ENCODE measurements around the gene CPA4. TPM values are rescaled to one million over a fixed set of nuclear protein-coding genes. Genes with fewer than 3 reads are reported as not detected.

CPA4 gene
- total RNA-seq, 6 experiments from 2014 or later: not detected

DNA sequence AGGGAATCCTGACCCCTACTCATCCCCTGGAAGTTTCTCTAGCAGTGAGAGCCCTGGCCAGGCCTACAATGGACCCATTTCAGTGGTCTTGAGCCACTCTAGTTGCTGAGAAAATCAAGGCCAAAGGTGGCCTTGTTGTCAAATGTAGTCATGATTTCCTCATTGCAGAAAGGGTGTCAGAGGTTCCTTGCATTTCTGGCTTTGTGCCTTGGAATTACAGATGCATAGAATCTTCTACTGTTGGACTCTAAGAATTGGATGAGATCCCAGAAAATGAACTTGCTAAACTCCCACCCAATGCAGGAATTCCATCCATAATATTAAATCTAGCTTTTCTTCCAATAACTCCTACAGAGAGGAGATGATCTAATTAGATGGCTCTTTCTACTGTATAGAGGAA is 14.1 kb upstream of the CPA4 start:
- no peak for ATAC-seq

DNA sequence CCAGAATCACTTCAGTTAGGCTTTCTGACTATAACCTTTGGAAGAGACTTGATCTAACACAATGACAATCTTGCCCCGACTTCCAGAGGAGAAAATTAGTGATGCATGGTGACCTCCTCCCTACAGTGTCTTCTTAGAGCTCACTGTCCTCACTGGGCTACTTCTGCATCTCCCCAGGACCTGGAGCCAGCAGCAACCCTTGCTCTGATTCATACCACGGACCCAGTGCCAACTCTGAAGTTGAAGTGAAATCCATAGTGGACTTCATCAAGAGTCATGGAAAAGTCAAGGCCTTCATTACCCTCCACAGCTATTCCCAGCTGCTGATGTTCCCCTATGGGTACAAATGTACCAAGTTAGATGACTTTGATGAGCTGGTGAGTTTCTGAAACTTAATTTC is 13.7 kb upstream of the CPA4 start:
- no peak for TF ChIP-seq POLR2A (IDR thresholded peaks at IDR 0.05)
- TF ChIP-seq, protein P1, sequence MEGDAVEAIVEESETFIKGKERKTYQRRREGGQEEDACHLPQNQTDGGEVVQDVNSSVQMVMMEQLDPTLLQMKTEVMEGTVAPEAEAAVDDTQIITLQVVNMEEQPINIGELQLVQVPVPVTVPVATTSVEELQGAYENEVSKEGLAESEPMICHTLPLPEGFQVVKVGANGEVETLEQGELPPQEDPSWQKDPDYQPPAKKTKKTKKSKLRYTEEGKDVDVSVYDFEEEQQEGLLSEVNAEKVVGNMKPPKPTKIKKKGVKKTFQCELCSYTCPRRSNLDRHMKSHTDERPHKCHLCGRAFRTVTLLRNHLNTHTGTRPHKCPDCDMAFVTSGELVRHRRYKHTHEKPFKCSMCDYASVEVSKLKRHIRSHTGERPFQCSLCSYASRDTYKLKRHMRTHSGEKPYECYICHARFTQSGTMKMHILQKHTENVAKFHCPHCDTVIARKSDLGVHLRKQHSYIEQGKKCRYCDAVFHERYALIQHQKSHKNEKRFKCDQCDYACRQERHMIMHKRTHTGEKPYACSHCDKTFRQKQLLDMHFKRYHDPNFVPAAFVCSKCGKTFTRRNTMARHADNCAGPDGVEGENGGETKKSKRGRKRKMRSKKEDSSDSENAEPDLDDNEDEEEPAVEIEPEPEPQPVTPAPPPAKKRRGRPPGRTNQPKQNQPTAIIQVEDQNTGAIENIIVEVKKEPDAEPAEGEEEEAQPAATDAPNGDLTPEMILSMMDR (IDR thresholded peaks at IDR 0.05): no peak
- no peaks in the 10 kb centered on the region for H3K9me3 ChIP-seq
- WGBS (ENCODE audit: insufficient coverage, low coverage, low lambda C conversion rate, missing lambda C conversion rate): 73% methylated on average over 2 of the region's 2 CpGs
- intact Hi-C loops (cut with DNase I): no loop called here
- no peak overlapping the region for H3K4me3 ChIP-seq
- H3K36me3 ChIP-seq: no peaks in the 10 kb centered on the region
- no peak overlapping the region for H3K27ac ChIP-seq
- H3K4me1 ChIP-seq: no peaks in the 10 kb centered on the region
- ATAC-seq (no peak), DNase-seq (no peak)
- H3K27me3 ChIP-seq: peaks cover 0 to 4% of the 10 kb centered on the region in 2 donors

More for the DNA sequence above, 14.1 kb upstream of the CPA4 start:
- H3K36me3 ChIP-seq: no peaks in the 10 kb centered on the region
- peaks cover 0 to 7% of the 10 kb centered on the region in 2 donors for H3K27me3 ChIP-seq
- DNase-seq: no peak
- H3K4me1 ChIP-seq: no peaks in the 10 kb centered on the region
- no peaks in the 10 kb centered on the region for H3K9me3 ChIP-seq
- no peak for TF ChIP-seq POLR2A (IDR thresholded peaks at IDR 0.05)
- TF ChIP-seq, protein P1 (IDR thresholded peaks at IDR 0.05): no peak
- no peak overlapping the region for H3K4me3 ChIP-seq
- intact Hi-C loops (cut with DNase I): no loop called here
- no peak overlapping the region for H3K27ac ChIP-seq

DNA sequence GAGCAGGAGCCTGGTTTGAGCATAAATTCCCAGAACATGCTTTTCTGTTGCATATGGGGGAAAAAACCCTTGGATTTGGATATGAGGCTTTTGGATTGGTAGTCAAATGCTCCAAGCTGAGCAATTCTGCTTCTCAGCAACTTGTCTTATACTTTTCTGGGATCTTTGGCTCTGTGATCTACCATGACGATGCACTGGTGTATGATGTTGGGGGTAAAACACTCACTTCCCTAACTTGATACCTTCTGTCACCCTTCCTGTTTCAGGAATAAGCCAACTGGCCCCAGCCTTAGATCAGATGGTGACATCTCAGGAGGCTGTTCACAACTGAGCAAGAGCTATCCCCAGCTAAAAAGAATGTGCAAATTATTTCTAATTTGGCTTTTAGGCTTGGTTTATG is 13.1 kb upstream of the CPA4 start:
- no peak overlapping the region for H3K4me3 ChIP-seq
- ATAC-seq (no peak), DNase-seq (no peak)
- TF ChIP-seq, protein P1 (IDR thresholded peaks at IDR 0.05): no peak
- no peak for TF ChIP-seq POLR2A (IDR thresholded peaks at IDR 0.05)
- no peaks in the 10 kb centered on the region for H3K27me3 ChIP-seq
- no peaks in the 10 kb centered on the region for H3K36me3 ChIP-seq
- no peak overlapping the region for H3K27ac ChIP-seq
- no peaks in the 10 kb centered on the region for H3K4me1 ChIP-seq
- 60% methylated on average over 1 of the region's 1 CpG for WGBS (ENCODE audit: insufficient coverage, low coverage, low lambda C conversion rate, missing lambda C conversion rate)
- intact Hi-C loops (cut with DNase I): no loop called here
- no peaks in the 10 kb centered on the region for H3K9me3 ChIP-seq

DNA sequence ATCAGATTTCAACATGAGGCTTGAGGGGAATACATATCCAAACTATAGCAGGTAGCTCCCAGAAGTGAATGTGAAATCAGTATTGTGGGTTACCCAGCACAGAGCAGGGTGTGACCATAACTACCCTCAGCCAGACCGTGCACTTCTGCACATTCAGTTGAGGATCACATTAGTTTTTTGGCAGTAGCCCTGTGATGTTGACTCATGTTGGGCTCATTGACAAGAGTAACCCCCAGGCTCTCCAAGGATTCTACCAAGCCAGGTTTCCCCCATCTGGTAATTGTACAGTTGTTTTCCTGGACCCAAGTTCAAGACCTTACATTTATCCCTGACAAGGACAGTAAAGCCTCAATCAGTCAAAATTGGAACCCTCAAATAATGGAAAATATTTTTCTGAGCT is 11.7 kb upstream of the CPA4 start:
- DNase-seq (no peak), ATAC-seq (no peak)
- no peaks in the 10 kb centered on the region for H3K36me3 ChIP-seq
- no peaks in the 10 kb centered on the region for H3K27me3 ChIP-seq
- H3K4me3 ChIP-seq: no peak overlapping the region
- intact Hi-C loops (cut with DNase I): no loop called here
- H3K9me3 ChIP-seq: no peaks in the 10 kb centered on the region
- no peak for TF ChIP-seq POLR2A (IDR thresholded peaks at IDR 0.05)
- TF ChIP-seq, protein P1 (IDR thresholded peaks at IDR 0.05): no peak
- WGBS (ENCODE audit: insufficient coverage, low coverage, low lambda C conversion rate, missing lambda C conversion rate): no CpG with 5 or more reads among the region's 1 CpG
- H3K4me1 ChIP-seq: no peaks in the 10 kb centered on the region
- H3K27ac ChIP-seq: no peak overlapping the region

DNA sequence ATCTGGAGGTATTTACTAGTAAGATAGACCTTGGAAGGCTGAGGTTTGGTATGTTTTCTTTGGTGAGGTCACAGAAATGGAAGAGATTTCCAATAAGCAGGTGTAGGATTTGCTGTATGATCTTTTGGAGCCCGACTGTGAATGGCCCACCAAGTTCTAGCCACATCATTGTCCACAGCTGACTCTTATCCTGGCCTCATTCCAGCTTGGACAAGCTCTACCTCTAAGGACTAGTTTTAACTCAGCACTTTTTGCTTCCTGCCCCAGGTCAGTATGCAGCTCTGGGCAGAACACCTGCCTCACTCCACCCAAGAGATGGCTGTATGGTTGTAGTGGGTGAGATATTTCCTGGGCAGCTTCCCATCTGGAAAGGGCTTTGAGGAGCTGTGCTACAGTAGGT is 6.1 kb upstream of the CPA4 start:
- H3K27me3 ChIP-seq: no peaks in the 10 kb centered on the region
- WGBS (ENCODE audit: insufficient coverage, low coverage, low lambda C conversion rate, missing lambda C conversion rate): 50% methylated on average over 1 of the region's 1 CpG
- no peaks in the 10 kb centered on the region for H3K4me1 ChIP-seq
- no peak overlapping the region for H3K27ac ChIP-seq
- ATAC-seq (no peak), DNase-seq (no peak)
- H3K4me3 ChIP-seq: no peak overlapping the region
- intact Hi-C loops (cut with DNase I): no loop called here
- H3K36me3 ChIP-seq: no peaks in the 10 kb centered on the region
- no peak for TF ChIP-seq POLR2A (IDR thresholded peaks at IDR 0.05)
- TF ChIP-seq, protein P1 (IDR thresholded peaks at IDR 0.05): no peak
- H3K9me3 ChIP-seq: no peaks in the 10 kb centered on the region
